Adrenal gland (tissue), 5 donors: ENCODE results near the gene CSF2.

Experiments used
- CTCF ChIP-seq, 6 experiments: fragments of 450-650 bp in 4 of 6; fragments of 200-600 bp in 2 of 6; sonication (generic) in 1 of 6; IDR thresholded peaks; 1 replicate in 5 of 6; 2 replicates in 1 of 6; pipeline versions ENCODE4 v1.5.1 to v1.8.0; 2016 to 2021; ENCODE audit warnings: antibody characterized with exemption in 6 of 6, mild to moderate bottlenecking in 2 of 6, moderate library complexity in 1 of 6
- POLR2A ChIP-seq, 2 donors: fragments of 450-650 bp; IDR thresholded peaks; one replicate each; pipeline ENCODE4 v1.6.1; 2017; ENCODE audit warnings: antibody characterized with exemption in 2 of 2, mild to moderate bottlenecking in 2 of 2, moderate library complexity in 1 of 2
- donor health status: DM: no; HTN: no; CAD: no.

- TF ChIP-seq CTCF (IDR thresholded peaks at IDR 0.05) (no peak), POLR2A (IDR thresholded peaks at IDR 0.05) (no peak)
Measured at GRCh38 chr5:132072070-132072469, 1.5 kb upstream of the CSF2 start.
